Measurements from ENCODE around the gene PTCD1.

DNA sequence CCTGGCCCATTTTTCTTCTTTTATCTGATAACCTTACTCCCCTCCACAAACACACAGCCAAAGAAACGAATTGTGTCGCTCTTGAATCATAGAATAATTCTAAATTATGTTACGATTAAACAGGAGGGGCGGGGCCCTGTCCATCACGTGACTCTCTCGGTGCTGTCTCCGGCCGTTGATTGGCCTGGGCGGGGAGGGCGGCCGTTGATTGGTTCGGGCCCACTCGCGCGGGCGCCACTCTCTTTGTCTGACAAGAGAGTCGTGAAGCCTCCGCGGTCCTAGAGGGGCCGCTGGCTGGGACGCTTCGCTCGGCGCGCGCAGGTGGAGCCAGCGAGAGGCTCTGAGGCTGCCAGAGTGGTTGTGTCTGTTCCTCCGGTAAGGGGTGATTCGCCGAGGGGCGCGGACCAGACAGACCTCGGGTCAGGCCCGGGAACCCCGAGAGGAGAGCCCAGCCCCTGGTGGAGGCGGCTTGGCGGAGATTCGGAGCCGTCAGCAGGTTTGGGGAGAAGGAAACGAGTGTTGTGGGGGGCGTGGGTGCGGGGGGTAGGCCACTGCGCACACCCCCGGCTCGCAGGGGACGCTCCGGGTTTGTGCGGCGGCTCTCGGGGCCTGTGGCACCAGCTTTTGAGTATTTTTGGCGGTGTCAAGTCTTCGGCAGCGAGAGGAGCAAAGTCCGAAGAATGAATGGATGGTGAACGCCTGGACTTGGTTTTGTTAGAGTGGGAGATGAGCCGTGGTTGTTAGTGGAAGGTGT is 34.1 kb upstream of the PTCD1 start, which contains the start of gene ZNF789:
- TF ChIP-seq CTCF (IDR thresholded peaks at IDR 0.05) (peak in 1 of 6 experiments; percentile 21), POLR2A (IDR thresholded peaks at IDR 0.05) (peak in 2 of 4 donors; percentile 39 to 65), POLR2AphosphoS5 (IDR thresholded peaks at IDR 0.05) (peak in 1 of 2 donors; percentile 64), EP300 (IDR thresholded peaks at IDR 0.05) (no peak)

Data from upper lobe of left lung (tissue), 4 donors.